K562 (cell line): ENCODE measurements around the gene SIGLEC9. TPM values are rescaled to one million over a fixed set of nuclear protein-coding genes. Genes with fewer than 3 reads are reported as not detected.

ENCODE experiments used
- ATF1 ChIP-seq, 2 experiments: fragments of 450-650 bp in 1 of 2; IDR thresholded peaks; 2 replicates each; pipeline ENCODE4 v1.6.1; 2016; ENCODE audit warnings: missing compliant biosample characterization in 1 of 2, missing genetic modification characterization in 1 of 2
- BACH1 ChIP-seq: fragments of 200-800 bp; sonication (Bioruptor generic); IDR thresholded peaks from 2 replicates; pipeline ENCODE4 v1.6.1; 2016; ENCODE audit warnings: missing genetic modification characterization, missing compliant biosample characterization
- DPF2 ChIP-seq: fragments of 450-650 bp; IDR thresholded peaks from 2 replicates; pipeline ENCODE4 v1.6.1; 2016
- FIP1L1 ChIP-seq: fragments of 200-400 bp; formaldehyde crosslinking; IDR thresholded peaks from 2 replicates; pipeline ENCODE4 v1.6.1; 2018; ENCODE audit warnings: mild to moderate bottlenecking, low read depth, low read length; ENCODE audit not compliant: poor library complexity, severe bottlenecking
- FOSL1 ChIP-seq: fragments of 200-800 bp; sonication (Bioruptor generic); conservative IDR thresholded peaks from 2 replicates; pipeline ENCODE4 v1.6.1; 2016; ENCODE audit warnings: missing genetic modification characterization, missing compliant biosample characterization
- MEIS2 ChIP-seq: fragments of 450-650 bp; IDR thresholded peaks from 2 replicates; pipeline ENCODE4 v1.6.1; 2014; ENCODE audit warnings: mild to moderate bottlenecking; ENCODE audit not compliant: partially characterized antibody
- TOE1 ChIP-seq, 2 experiments: fragments of 450-650 bp in 1 of 2; sonication (generic) in 1 of 2; formaldehyde crosslinking in 1 of 2; IDR thresholded peaks; 2 replicates each; pipeline versions ENCODE4 v1.7.1 to v1.8.0; 2016 to 2022; ENCODE audit warnings: borderline replicate concordance in 2 of 2, mild to moderate bottlenecking in 2 of 2, antibody characterized with exemption in 1 of 2, inconsistent platforms in 1 of 2, low read depth in 1 of 2, missing genetic modification reagents in 1 of 2, moderate library complexity in 1 of 2
- ZKSCAN1 ChIP-seq: fragments of 150-350 bp; IDR thresholded peaks from 2 replicates; pipeline ENCODE4 v1.6.1; 2016; ENCODE audit warnings: low read depth, low read length
- ZNF239 ChIP-seq: fragments of 250-450 bp; sonication (Bioruptor Pico); IDR thresholded peaks from 2 replicates; pipeline ENCODE4 v1.4.0; 2020; ENCODE audit warnings: mild to moderate bottlenecking
- polyA plus RNA-seq, 8 experiments: library from polyadenylated mRNA; depleted of rRNA in 4 of 8; stranded (reverse) in 5 of 8; unstranded in 3 of 8; fragments of >200 nt; fragmentation: Nextera tagmentation in 2 of 8; fragmentation: Illumina TruSeq in 1 of 8; extraction: Ambion mirVana in 2 of 8; extraction: Trizol in 1 of 8; gene quantifications; 2 replicates each; pipeline versions ENCODE4 v1.2.1 to v1.2.3, GENCODE V29; 2011 to 2014; ENCODE audit warnings: inconsistent platforms in 1 of 8, missing spikeins in 1 of 8
- total RNA-seq, 7 experiments: library from RNA; depleted of rRNA in 6 of 7; stranded (reverse); fragments of >200 nt in 6 of 7; fragmentation: Illumina TruSeq in 2 of 7; extraction: Trizol in 2 of 7; gene quantifications; 2 replicates each; pipeline versions ENCODE4 v1.2.1 to v1.2.3, GENCODE V29; 2011 to 2021; ENCODE audit warnings: low replicate concordance in 1 of 7
- TF ChIP-seq, protein P1 (sequence below), 2 experiments: fragments of 450-650 bp; IDR thresholded peaks; 2 replicates each; pipeline ENCODE4 v1.6.1; 2016; ENCODE audit warnings: mild to moderate bottlenecking in 2 of 2, borderline replicate concordance in 1 of 2, low read depth in 1 of 2, moderate library complexity in 1 of 2
- TF ChIP-seq, protein P2 (sequence below): sonication (generic); formaldehyde crosslinking; IDR thresholded peaks from 2 replicates; pipeline ENCODE4 v1.5.0; 2020; ENCODE audit warnings: missing genetic modification reagents
- TF ChIP-seq, protein P3 (sequence below): fragments of 250-450 bp; sonication (Bioruptor Pico); IDR thresholded peaks from 2 replicates; pipeline ENCODE4 v1.4.0; 2020; ENCODE audit warnings: borderline replicate concordance
- TF ChIP-seq, protein P4 (sequence below): fragments of 450-650 bp; formaldehyde crosslinking; IDR thresholded peaks from 2 replicates; pipeline ENCODE4 v1.4.0; 2020; ENCODE audit warnings: mild to moderate bottlenecking, mixed read lengths

The SIGLEC9 gene
- total and polyA plus RNA-seq, 9 of the 15 experiments (the other 6 are each of a cell fraction or from before 2014, with no cell fraction given): 0.09 to 0.34 (median 0.22) TPM; not detected in 4

DNA sequence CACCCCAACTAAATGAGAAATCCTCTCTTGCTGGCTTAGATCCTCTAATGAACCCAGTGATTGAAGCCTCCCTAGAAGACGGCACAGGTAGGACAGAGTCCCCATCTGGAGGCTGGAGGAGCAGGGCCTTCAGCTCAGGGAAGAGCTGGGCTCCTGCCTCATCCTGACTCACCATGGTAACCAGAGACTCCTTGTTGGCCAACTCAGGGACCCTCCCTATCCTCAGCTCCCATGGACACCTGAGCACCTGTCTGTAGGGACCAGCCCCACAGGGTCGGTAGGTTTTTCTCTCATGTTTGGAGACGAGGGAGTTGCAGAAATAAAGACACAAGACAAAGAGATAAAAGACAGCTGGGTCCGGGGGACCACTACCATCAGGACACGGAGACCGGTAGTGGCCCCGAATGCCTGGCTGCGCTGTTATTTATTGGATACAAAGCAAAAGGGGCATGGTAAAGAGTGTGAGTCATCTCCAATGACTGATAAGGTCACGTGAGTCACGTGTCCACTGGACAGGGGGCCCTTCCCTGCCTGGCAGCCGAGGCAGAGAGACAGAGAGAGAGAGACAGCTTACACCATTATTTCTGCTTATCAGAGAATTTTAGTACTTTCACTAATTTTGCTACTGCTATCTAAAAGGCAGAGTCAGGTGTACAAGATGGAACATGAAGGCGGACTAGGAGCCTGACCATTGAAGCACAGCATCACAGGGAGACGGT is 44.0 kb downstream of the SIGLEC9 start (continued):
- TF ChIP-seq, protein P1, sequence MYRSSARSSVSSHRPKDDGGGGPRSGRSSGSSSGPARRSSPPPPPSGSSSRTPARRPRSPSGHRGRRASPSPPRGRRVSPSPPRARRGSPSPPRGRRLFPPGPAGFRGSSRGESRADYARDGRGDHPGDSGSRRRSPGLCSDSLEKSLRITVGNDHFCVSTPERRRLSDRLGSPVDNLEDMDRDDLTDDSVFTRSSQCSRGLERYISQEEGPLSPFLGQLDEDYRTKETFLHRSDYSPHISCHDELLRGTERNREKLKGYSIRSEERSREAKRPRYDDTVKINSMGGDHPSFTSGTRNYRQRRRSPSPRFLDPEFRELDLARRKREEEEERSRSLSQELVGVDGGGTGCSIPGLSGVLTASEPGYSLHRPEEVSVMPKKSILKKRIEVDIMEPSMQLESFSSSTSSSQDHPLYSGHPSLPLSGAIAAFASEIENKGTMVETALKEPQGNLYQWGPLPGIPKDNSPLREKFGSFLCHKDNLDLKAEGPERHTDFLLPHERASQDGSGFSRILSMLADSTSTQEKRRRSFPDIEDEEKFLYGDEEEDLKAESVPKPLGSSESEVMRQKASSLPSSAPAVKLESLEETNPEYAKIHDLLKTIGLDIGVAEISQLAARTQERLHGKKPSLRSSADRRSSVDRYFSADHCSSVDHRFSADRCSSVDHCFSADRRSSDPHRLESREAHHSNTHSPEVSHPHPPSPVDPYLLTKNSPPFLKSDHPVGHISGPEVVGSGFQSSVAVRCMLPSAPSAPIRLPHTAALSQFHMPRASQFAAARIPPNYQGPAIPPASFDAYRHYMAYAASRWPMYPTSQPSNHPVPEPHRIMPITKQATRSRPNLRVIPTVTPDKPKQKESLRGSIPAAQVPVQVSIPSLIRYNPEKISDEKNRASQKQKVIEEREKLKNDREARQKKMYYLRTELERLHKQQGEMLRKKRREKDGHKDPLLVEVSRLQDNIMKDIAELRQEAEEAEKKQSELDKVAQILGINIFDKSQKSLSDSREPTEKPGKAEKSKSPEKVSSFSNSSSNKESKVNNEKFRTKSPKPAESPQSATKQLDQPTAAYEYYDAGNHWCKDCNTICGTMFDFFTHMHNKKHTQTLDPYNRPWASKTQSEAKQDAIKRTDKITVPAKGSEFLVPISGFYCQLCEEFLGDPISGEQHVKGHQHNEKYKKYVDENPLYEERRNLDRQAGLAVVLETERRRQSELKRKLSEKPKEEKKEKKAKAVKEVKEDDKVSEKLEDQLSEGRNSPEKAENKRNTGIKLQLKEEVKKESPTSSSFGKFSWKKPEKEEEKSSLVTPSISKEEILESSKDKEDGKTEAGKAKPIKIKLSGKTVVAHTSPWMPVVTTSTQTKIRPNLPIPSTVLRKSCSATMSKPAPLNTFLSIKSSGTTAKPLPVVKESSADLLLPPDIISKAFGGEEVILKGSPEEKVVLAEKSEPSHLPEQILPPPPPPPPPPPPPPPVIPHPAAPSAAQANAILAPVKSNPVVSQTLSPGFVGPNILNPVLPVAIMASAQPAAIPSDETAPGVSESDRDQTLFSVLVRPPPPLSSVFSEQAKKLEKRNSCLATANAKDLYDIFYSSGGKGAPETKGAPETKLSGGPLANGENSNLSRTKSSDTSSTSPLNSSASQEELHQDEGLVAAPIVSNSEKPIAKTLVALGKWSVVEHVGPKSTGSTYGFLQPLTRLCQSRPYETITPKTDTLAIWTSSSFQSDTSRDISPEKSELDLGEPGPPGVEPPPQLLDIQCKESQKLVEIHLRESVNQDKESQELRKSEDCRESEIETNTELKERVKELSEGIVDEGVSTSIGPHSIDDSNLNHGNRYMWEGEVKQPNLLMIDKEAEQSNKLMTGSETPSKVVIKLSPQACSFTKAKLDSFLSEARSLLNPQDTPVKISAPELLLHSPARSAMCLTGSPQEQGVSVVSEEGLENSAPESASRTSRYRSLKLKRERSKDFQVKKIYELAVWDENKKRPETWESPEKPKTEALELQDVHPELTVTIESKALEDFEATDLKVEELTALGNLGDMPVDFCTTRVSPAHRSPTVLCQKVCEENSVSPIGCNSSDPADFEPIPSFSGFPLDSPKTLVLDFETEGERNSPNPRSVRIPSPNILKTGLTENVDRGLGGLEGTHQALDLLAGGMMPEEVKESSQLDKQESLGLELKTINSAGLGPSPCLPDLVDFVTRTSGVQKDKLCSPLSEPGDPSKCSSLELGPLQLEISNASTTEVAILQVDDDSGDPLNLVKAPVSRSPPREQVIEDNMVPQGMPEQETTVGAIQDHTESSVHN (IDR thresholded peaks at IDR 0.05; ENCODE audit: borderline replicate concordance in 1 of 2, low read depth in 1 of 2): 0 out of 4 replicates have a peak, but pooled peaks of 1 of the 2 experiments have one; percentile 36
- TF ChIP-seq FIP1L1 (no peak), FOSL1 (tag) (peak; percentile 92), ZNF239 (CRISPR knock-in tag) (no peak), TOE1 (IDR thresholded peaks at IDR 0.05; ENCODE audit: borderline replicate concordance) (peak; percentile 90), TOE1 (CRISPR knock-in tag; IDR thresholded peaks at IDR 0.05; ENCODE audit: borderline replicate concordance, low read depth) (no peak), ATF1 (CRISPR knock-in tag; IDR thresholded peaks at IDR 0.05) (no peak), ATF1 (tag; IDR thresholded peaks at IDR 0.05) (peak; percentile 14; the same call in 1 of the 2 replicates), MEIS2 (peak; percentile 5), DPF2 (0 out of 2 replicates have a peak, but pooled peaks have one; percentile 22), ZKSCAN1 (no peak), BACH1 (tag) (peak; percentile 27; the same call in 1 of the 2 replicates)
- TF ChIP-seq, protein P2, sequence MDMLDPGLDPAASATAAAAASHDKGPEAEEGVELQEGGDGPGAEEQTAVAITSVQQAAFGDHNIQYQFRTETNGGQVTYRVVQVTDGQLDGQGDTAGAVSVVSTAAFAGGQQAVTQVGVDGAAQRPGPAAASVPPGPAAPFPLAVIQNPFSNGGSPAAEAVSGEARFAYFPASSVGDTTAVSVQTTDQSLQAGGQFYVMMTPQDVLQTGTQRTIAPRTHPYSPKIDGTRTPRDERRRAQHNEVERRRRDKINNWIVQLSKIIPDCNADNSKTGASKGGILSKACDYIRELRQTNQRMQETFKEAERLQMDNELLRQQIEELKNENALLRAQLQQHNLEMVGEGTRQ (CRISPR knock-in tag): peak; percentile 85
- TF ChIP-seq, protein P3, sequence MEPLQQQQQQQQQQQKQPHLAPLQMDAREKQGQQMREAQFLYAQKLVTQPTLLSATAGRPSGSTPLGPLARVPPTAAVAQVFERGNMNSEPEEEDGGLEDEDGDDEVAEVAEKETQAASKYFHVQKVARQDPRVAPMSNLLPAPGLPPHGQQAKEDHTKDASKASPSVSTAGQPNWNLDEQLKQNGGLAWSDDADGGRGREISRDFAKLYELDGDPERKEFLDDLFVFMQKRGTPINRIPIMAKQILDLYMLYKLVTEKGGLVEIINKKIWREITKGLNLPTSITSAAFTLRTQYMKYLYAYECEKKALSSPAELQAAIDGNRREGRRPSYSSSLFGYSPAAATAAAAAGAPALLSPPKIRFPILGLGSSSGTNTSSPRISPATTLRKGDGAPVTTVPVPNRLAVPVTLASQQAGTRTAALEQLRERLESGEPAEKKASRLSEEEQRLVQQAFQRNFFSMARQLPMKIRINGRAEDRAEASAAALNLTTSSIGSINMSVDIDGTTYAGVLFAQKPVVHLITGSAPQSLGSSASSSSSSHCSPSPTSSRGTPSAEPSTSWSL (CRISPR knock-in tag): no peak
- TF ChIP-seq, protein P4, sequence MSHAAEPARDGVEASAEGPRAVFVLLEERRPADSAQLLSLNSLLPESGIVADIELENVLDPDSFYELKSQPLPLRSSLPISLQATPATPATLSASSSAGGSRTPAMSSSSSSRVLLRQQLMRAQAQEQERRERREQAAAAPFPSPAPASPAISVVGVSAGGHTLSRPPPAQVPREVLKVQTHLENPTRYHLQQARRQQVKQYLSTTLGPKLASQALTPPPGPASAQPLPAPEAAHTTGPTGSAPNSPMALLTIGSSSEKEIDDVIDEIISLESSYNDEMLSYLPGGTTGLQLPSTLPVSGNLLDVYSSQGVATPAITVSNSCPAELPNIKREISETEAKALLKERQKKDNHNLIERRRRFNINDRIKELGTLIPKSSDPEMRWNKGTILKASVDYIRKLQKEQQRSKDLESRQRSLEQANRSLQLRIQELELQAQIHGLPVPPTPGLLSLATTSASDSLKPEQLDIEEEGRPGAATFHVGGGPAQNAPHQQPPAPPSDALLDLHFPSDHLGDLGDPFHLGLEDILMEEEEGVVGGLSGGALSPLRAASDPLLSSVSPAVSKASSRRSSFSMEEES: peak; percentile 95
